GM18861 (cell line): Measurements from ENCODE around the gene GOLGA6A.

ENCODE experiments used
- ATAC-seq: cut with Tn5 transposase; IDR thresholded peaks from one replicate; pipeline ENCODE4 v1.9.1; 2021; ENCODE audit not compliant: unreplicated experiment

The GOLGA6A gene

GRCh38 chr15:74037171-74038117, 44.9 kb downstream of the GOLGA6A start:
- ATAC-seq = no peak

DNA sequence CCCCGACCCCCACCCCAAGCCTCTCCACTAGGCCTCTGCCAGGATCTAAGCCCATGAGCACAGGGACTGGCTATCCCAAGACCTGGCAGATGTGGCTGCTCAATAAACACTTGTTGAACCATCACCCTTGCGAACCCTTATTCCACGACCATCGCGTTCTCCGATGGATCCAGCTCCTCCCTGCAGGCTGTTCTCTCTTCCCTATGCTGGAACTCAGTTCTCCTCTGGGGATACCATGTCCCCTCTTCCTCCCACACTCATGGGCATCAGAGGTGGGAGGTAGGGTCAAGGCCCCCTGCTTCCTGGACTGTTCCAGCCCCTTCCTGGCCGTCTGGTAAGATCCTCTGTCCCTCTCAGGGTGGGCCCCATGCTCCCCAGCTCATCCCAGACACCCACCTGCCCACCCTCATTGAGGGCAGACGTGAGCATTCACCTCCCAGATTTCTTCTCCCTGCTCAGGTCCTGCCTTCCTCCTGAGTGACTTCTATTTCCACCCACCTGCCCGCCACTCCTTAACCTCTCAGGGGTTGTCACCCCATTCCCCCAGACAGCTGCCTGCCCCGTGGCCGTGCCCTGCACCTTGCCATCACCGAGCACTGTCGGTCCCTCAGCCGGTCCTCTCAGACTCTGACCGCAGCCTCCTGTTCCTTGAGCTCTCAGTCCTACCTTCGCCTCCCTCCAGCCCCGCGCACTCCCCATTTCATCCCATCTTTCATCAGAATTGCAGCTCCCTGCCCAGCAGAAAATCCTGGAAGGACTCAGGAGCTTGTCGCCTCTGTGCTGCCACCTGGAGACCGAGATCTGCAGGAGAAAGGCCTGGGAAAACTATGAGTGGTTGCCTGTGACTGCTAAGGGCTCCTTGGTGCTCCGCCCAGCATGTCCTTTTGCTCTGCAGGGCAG, 45.8 kb downstream of the GOLGA6A start:
- no peak for ATAC-seq

- ATAC-seq = no peak
Measured at GRCh38 chr15:74035121-74036017, 47.0 kb downstream of the GOLGA6A start.

DNA sequence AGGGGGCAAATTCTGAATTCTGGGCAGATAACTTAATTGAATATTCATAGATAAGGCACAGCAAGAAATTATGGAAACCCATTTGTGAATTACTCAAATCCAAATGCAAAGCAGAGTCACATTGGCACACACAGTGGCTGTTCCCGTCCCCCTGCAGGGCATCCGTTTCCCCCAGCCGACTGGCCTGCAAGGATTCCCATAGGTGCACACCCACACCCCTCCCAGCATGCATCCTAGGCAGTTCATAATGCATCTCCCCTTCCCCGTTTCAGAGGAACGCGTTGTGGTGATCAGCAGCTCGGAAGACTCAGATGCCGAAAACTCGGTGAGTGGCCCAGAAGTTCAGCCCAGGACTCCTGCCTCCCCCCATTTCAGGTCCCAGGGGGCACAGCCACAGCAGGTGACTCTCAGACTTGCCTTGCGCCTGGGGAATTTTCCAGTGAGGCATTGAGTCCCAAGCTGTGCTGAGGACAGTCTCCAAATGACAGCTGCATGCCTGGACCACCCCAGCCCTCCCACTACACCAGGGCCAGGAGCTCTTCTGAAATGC, 48.1 kb downstream of the GOLGA6A start:
- ATAC-seq = no peak

GRCh38 chr15:74032606-74033561, 49.5 kb downstream of the GOLGA6A start:
- ATAC-seq = no peak

- no peak for ATAC-seq
Measured at GRCh38 chr15:74032046-74032445, 50.3 kb downstream of the GOLGA6A start.

GRCh38 chr15:74028646-74029045, 53.7 kb downstream of the GOLGA6A start:
- ATAC-seq = no peak

GRCh38 chr15:74027688-74028087, 54.7 kb downstream of the GOLGA6A start:
- no peak for ATAC-seq

DNA sequence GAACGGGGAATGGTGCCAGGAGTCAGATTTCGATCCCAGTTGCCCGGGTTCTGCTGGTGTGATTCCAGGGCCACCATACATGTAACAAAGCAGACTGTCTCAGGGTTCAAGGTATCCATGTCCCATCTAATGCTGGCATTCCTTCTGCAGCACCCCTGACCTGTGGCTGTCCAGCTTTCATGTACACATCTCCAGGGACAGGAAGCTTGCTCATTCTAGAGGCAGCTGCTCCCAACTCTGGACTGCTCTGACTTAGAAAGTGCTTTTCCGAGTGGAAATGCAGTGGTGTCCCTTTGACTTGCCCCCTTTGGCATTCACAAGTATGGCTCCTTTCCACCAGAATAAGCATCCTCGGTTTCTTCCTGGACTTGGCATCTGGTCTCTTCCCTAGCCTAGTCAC, 56.9 kb downstream of the GOLGA6A start:
- no peak for ATAC-seq

DNA sequence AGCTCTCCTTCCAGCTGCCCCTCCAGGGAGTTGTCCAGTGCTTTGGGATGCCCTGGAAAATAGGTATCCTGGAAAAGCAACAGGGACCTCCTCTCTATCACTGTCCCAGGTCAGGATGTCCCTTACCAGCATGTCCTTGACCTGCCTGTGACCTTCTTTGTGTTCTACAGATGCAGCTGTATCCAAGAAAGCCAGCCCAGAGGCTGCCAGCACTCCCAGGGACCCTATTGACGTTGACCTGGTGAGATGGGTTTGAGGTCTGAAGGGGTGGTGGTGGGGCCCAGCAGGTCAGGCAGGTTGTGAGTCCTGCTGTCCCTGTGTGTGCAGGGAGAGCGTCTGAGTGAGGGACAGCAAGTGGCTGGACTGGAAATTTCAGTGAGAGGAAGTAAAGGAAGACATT, 57.7 kb downstream of the GOLGA6A start:
- no peak for ATAC-seq

GRCh38 chr15:74022706-74023470, 59.5 kb downstream of the GOLGA6A start:
- ATAC-seq = no peak
